Frontal cortex (tissue), 4 donors: Measurements from ENCODE around the gene KIF1C. TPM values are rescaled to one million over a fixed set of nuclear protein-coding genes. Genes with fewer than 3 reads are reported as not detected.
"Not testable (repeated sequence)": the region's sequence is repeated elsewhere in the genome, so short reads cannot be mapped to it uniquely, and the experiment has no call there.

Experiments
- DNase-seq, 2 donors: peaks; one replicate each; pipeline ENCODE4 v3.0.0; 2012; ENCODE audit warnings: low spot score in 2 of 2
- FAIRE-seq: peaks from 2 replicates; lab custom pipeline; 2012; peaks lifted over from hg19 to GRCh38; lab: Jason Lieb, UNC
- total RNA-seq: library from RNA; depleted of rRNA; stranded (reverse); fragments of >200 nt; gene quantifications from one replicate; pipeline ENCODE4 v1.2.3, GENCODE V29; 2014
- donor health status: control.
- donor health status: control.
- donor health status: control.

The KIF1C gene
- total RNA-seq, 1 donor from 2014 or later: 10.2 TPM

- FAIRE-seq (no peak), DNase-seq (peak in 1 of 2 donors; percentile 50)
These were observed 1.1 kb downstream of the KIF1C start for GRCh38 chr17:4998732-4999429.

- DNase-seq (no peak), FAIRE-seq (no peak)
These were observed 1.8 kb downstream of the KIF1C start for GRCh38 chr17:4999430-5000093.

- FAIRE-seq (no peak), DNase-seq (no peak)
These were observed 2.5 kb downstream of the KIF1C start for GRCh38 chr17:5000237-5000639.

GRCh38 chr17:5002121-5002788, 4.5 kb downstream of the KIF1C start:
- DNase-seq (no peak), FAIRE-seq (no peak)

- no peak for FAIRE-seq
- no peak for DNase-seq
These were observed 5.6 kb downstream of the KIF1C start for GRCh38 chr17:5003214-5003867.

GRCh38 chr17:5011928-5012327, 14.2 kb downstream of the KIF1C start:
- DNase-seq (no peak), FAIRE-seq (no peak)

GRCh38 chr17:5014357-5014756, 16.6 kb downstream of the KIF1C start:
- FAIRE-seq (no peak), DNase-seq (no peak)

- DNase-seq (no peak), FAIRE-seq (no peak)
These were observed 21.8 kb downstream of the KIF1C start for GRCh38 chr17:5019475-5019956.

GRCh38 chr17:5020502-5021023, 22.8 kb downstream of the KIF1C start:
- DNase-seq: no peak
- FAIRE-seq: no peak

- FAIRE-seq: no peak
- DNase-seq: no peak
These were observed 24.5 kb downstream of the KIF1C start for GRCh38 chr17:5022171-5022711.

GRCh38 chr17:5023588-5024147, 25.9 kb downstream of the KIF1C start:
- FAIRE-seq (no peak), DNase-seq (no peak)

GRCh38 chr17:5024604-5025003, 26.9 kb downstream of the KIF1C start:
- DNase-seq: no peak
- no peak for FAIRE-seq

GRCh38 chr17:5027299-5027698, 29.5 kb downstream of the KIF1C start:
- no peak for FAIRE-seq
- DNase-seq: no peak

GRCh38 chr17:5027916-5028315, 30.2 kb downstream of the KIF1C start:
- DNase-seq (no peak), FAIRE-seq (no peak)

- FAIRE-seq, DNase-seq: not testable (repeated sequence)
These were observed 32.4 kb downstream of the KIF1C start for GRCh38 chr17:5030168-5030567.

- peak; percentile 79 to 87 for DNase-seq
- no peak for FAIRE-seq
These were observed 33.8 kb downstream of the KIF1C start for GRCh38 chr17:5031365-5032082.

- no peak for FAIRE-seq
- no peak for DNase-seq
These were observed 35.1 kb downstream of the KIF1C start for GRCh38 chr17:5032865-5033264.

- FAIRE-seq (no peak), DNase-seq (no peak)
These were observed 35.7 kb downstream of the KIF1C start for GRCh38 chr17:5033352-5034015.
